Activated naive CD4-positive, alpha-beta T cell treated with anti-CD3 and anti-CD28 coated beads, Interleukin-2, amount 50 U/mL, for 72 hours (primary cell): ENCODE measurements around the gene GSAP. TPM values are rescaled to one million over a fixed set of nuclear protein-coding genes. Genes with fewer than 3 reads are reported as not detected.

Source experiments
- ATAC-seq, 2 donors: fragments of 150-1000 bp; cut with Tn5 transposase; 2 replicates each; pipeline ENCODE4 v1.10.0; 2021; ENCODE audit warnings: mild to moderate bottlenecking in 2 of 2, moderate library complexity in 2 of 2
- DNase-seq, 2 donors: peaks; one replicate each; pipeline ENCODE4 v3.0.0; 2021 to 2022; ENCODE audit warnings: low spot score in 2 of 2
- H3K27ac Mint-ChIP-seq, 2 donors: one replicate each; pipeline ENCODE4 v1.8.0; 2022; ENCODE audit warnings: mild to moderate bottlenecking in 2 of 2, mixed read lengths in 2 of 2
- H3K36me3 Mint-ChIP-seq, 2 donors: one replicate each; pipeline ENCODE4 v1.8.0; 2022; ENCODE audit warnings: mixed read lengths in 2 of 2
- H3K9me3 Mint-ChIP-seq, 2 donors: one replicate each; pipeline ENCODE4 v1.8.0; 2022; ENCODE audit warnings: mixed read lengths in 2 of 2
- total RNA-seq, 2 donors: library from RNA; stranded (reverse); gene quantifications; one replicate each; pipeline ENCODE4 v1.2.3, GENCODE V29; 2022

GSAP gene
- total RNA-seq, 2 donors from 2014 or later = 1.2 to 4.1 TPM

DNA sequence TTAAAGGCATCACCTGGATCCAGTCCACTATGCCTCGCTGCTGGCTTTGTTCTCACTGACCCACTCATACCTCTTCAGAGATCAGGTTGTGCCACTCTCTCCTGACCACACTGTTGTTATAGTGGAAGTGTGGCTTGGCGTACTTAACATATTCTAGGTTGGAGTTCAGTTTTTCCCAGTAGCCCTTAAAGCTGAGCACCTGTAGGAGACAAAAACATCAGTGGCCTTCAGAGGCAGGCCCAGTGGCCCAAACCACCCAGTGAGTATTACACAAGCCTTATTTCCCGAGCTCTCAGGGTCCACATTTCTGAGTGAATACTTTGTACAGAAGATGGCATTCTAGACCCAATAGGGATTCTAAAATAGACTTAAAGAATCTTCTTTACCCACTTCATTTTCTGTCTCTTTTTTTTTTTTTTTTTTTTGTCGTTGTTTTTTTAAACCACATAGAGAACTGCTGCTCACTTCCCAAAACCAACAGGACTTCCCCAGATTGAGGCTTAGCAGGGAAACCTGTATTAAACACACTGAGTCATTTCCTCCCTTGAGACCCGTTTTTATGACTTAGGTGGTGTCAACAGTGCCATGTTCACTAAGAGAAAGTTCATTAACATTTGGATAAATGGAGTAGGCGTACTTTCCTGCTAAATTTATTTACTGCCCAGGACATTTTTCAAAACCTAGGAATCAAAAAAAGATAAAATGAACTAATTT, 85.8 kb downstream of the GSAP start:
- no peak for DNase-seq

GRCh38 chr7:77329466-77330168, 86.5 kb downstream of the GSAP start:
- H3K9me3 Mint-ChIP-seq = no peaks in the 10 kb centered on the region
- DNase-seq (no peak), ATAC-seq (peak; percentile 65 to 77)
- no peaks in the 10 kb centered on the region for H3K36me3 Mint-ChIP-seq
- H3K27ac Mint-ChIP-seq = peak overlapping the region; percentile 71 to 87

More for the DNA sequence above, 85.8 kb downstream of the GSAP start:
- peak; percentile 60 to 70 for ATAC-seq
- Mint-ChIP-seq H3K27ac (peak overlapping the region; percentile 71 to 87), H3K36me3 (no peaks in the 10 kb centered on the region), H3K9me3 (no peaks in the 10 kb centered on the region)

DNA sequence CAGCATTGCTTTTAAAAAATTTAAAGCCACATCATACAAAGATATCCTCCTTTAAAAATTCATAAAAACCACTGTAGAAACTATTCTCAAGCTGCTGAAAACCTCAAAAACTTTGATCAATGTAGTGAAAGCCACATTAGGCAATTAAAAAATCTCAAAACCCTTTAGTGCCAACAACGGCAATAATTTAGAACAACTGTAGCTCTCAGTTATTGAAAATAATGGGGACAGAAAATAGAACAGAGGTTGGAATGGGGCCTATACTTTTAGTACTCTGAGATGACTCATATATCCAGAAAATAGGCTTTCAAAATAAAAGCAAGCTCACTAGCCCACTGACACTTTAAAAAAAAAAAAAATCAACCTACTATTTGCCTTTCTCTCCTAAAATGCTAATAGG, 87.5 kb downstream of the GSAP start:
- H3K36me3 Mint-ChIP-seq = no peaks in the 10 kb centered on the region
- no peak for ATAC-seq
- H3K9me3 Mint-ChIP-seq = no peaks in the 10 kb centered on the region
- no peak overlapping the region for H3K27ac Mint-ChIP-seq
- no peak for DNase-seq

GRCh38 chr7:77327932-77328628, 88.1 kb downstream of the GSAP start:
- DNase-seq (peak; percentile 10 to 63), ATAC-seq (peak in 1 of 2 donors; percentile 46)
- Mint-ChIP-seq H3K27ac (peak overlapping the region in 1 of 2 donors; percentile 33), H3K36me3 (no peaks in the 10 kb centered on the region), H3K9me3 (no peaks in the 10 kb centered on the region)

- H3K9me3 Mint-ChIP-seq = no peaks in the 10 kb centered on the region
- ATAC-seq = no peak
- H3K36me3 Mint-ChIP-seq = no peaks in the 10 kb centered on the region
- DNase-seq = no peak
- H3K27ac Mint-ChIP-seq = no peak overlapping the region
Observed at GRCh38 chr7:77327067-77327931, 88.8 kb downstream of the GSAP start.

DNA sequence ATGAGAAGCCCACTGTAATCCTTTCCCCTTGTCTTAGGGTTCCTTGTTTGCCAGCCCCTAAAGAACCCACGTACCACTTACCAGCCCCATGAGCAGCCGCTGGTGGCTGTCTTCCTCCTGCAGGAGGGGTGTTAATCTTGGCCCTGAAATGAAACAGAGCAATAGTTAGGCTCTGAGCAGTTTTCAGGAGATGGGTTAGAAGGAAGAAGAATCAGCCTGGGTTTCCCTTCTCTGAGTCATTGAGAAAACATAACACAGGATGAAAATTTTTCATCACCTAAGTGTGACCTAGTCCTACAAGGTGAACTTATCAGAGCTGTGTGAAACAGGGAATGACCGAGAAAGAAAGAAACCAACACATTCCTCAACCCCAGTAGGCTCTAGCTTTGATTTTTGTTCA, 90.0 kb downstream of the GSAP start:
- ATAC-seq = peak; percentile 24 to 39
- Mint-ChIP-seq H3K36me3 (no peaks in the 10 kb centered on the region), H3K9me3 (no peaks in the 10 kb centered on the region), H3K27ac (peak overlapping the region in 1 of 2 donors; percentile 62)
- no peak for DNase-seq

DNA sequence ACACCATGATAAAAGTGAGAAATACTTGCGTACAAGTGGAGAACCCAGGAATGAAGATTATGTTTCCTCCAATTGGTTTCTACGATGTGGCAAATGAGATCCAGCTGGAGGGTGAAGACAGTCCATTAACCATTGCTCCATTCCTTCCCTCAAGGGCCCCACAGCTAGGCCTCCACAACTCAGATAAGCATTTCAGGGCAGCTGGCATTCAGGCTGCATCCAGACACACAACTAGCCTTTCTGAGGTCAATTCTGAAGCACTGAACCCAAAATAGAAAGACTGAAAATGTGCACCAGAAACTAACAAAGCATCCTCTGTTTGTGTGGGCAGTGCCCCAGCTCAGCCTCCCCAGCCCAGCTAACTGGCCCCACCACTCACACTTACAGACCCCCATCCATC, 94.8 kb downstream of the GSAP start:
- Mint-ChIP-seq H3K36me3 (peaks cover 0 to 12% of the 10 kb centered on the region in 2 donors), H3K27ac (no peak overlapping the region), H3K9me3 (peaks cover 0 to 4% of the 10 kb centered on the region in 2 donors)
- DNase-seq = no peak
- ATAC-seq = no peak

GRCh38 chr7:77320714-77321113, 95.4 kb downstream of the GSAP start:
- Mint-ChIP-seq H3K27ac (no peak overlapping the region), H3K9me3 (peaks cover 0 to 4% of the 10 kb centered on the region in 2 donors), H3K36me3 (peaks cover 0 to 12% of the 10 kb centered on the region in 2 donors)
- no peak for DNase-seq
- ATAC-seq = no peak

DNA sequence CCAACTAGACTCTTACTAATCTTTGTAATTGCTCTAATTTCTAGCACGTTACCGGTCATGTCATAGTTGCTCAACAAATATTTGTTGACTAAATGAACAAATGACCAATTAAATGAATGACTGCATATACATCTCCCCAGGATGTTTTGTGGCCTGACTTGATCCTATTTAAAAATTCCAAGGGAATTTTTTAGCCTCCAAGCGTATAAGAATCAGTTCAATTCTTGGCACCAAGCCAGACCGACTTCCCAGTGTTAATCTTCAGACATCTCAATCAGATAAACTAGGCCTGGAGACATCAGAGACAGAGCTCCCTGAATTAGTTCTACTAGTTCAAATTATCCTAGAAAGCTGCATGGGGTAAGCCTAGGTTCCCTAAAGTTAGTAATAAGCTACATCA, 96.0 kb downstream of the GSAP start:
- DNase-seq (no peak), ATAC-seq (no peak)
- H3K36me3 Mint-ChIP-seq = peaks cover 0 to 12% of the 10 kb centered on the region in 2 donors
- no peak overlapping the region for H3K27ac Mint-ChIP-seq
- peaks cover 0 to 4% of the 10 kb centered on the region in 2 donors for H3K9me3 Mint-ChIP-seq

DNA sequence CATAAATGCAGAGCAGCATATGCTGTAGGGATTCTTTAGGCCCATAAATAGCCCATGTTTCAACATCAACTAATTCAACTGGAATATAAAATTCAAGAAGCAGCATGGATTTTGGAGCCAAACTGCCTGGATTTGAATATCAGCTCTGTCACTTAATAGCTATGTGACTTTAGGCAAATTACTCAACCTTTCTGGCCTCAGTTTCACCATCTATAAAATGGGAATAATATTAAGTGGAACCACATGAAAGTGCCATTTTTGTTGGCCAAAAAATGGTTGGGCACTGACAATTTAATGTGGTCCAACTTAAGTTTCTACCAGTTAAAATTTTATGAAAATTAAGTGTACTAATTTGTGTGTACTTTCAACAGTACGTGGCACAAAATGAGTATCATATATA, 98.1 kb downstream of the GSAP start:
- Mint-ChIP-seq H3K9me3 (peaks cover 0 to 4% of the 10 kb centered on the region in 2 donors), H3K27ac (no peak overlapping the region), H3K36me3 (peaks cover 0 to 12% of the 10 kb centered on the region in 2 donors)
- ATAC-seq (no peak), DNase-seq (no peak)

GRCh38 chr7:77316219-77316978, 99.8 kb downstream of the GSAP start:
- DNase-seq (no peak), ATAC-seq (no peak)
- H3K36me3 Mint-ChIP-seq = peaks cover 0 to 12% of the 10 kb centered on the region in 2 donors
- peak overlapping the region in 1 of 2 donors; percentile 1 for H3K27ac Mint-ChIP-seq
- H3K9me3 Mint-ChIP-seq = peaks cover 0 to 4% of the 10 kb centered on the region in 2 donors

DNA sequence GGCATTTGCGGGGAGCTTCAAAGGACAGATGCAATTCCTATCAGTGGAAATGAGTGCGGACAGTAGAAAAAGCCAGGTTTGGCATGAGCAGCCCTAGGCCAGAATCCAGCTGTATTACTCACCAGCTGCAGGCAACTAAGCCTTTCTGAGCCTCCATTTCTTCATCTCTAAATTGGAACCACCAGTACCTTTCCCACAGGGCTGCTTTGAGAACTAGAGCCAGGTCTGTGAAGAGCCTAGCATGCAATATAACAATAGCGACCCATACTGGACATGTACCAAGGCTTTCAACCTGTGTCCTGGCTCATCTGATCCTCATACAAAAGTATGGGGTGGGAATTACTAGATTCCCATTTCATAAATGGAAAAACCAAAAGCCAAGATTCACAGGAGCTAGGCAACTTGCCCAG, 101.0 kb downstream of the GSAP start:
- DNase-seq (no peak), ATAC-seq (no peak)
- Mint-ChIP-seq H3K27ac (no peak overlapping the region), H3K36me3 (peaks cover 0 to 10% of the 10 kb centered on the region in 2 donors), H3K9me3 (peaks cover 0 to 4% of the 10 kb centered on the region in 2 donors)

GRCh38 chr7:77313876-77314480, 102.2 kb downstream of the GSAP start:
- Mint-ChIP-seq H3K27ac (no peak overlapping the region), H3K9me3 (no peaks in the 10 kb centered on the region), H3K36me3 (no peaks in the 10 kb centered on the region)
- ATAC-seq = no peak
- no peak for DNase-seq

- ATAC-seq (no peak), DNase-seq (no peak)
- Mint-ChIP-seq H3K36me3 (peaks cover 0 to 6% of the 10 kb centered on the region in 2 donors), H3K9me3 (peaks cover 0 to 2% of the 10 kb centered on the region in 2 donors), H3K27ac (no peak overlapping the region)
Observed at GRCh38 chr7:77313085-77313484, 103.1 kb downstream of the GSAP start.

GRCh38 chr7:77310982-77311381, 105.2 kb downstream of the GSAP start:
- ATAC-seq (no peak), DNase-seq (no peak)
- Mint-ChIP-seq H3K36me3 (peaks cover 14 to 16% of the 10 kb centered on the region in 2 donors), H3K27ac (no peak overlapping the region), H3K9me3 (peaks cover 4% of the 10 kb centered on the region in 2 donors)
